Measurements from ENCODE around the gene AQP3.

Gene AQP3

DNA sequence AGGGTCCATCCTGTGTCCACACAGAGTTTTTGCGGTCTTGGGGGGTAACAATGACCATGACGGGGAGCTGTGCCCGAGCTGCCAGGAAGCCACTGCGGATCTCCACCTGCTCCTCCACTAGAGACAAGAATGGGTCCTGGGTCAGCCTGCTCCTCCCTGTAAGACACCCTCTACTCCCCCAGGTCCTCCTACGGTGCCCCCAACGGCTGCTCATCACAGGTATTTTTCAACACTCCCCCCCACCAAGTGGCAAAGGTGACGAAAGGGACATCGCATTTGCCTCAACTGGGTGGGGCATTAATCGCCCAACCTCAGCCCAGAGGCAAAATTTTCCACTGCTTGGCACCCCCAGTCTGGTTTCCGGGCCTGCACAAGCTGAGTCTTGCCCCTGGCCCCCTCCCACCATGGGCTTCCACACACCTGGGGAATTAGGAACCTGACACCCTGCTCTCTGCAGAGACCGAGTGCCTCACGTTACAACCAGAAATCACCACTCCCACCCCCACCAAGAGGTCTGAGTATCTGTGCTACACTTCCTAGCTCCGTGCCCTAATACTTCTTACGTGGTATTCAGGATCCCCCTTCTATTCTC lies 16.7 kb upstream of the AQP3 start:
- peaks cover 0 to 5% (median 2%) of the 10 kb centered on the region in 4 experiments for H3K4me1 ChIP-seq (ENCODE audit: control extremely low read depth in 1 of 4, control insufficient read depth in 4 of 4, insufficient read depth in 4 of 4, low read length in 3 of 4)
- CTCF ChIA-PET: interaction anchor here (1.0 to 14.1 kb wide), 11 partner anchors 10 to 181 kb away, joined by 3 to 172 read pairs (median 5); partner anchors contain the start of genes AQP3, AQP7 and NOL6
- H3K4me3 ChIP-seq (ENCODE audit: control insufficient read depth in 1 of 7, extremely low read depth in 1 of 7, insufficient read depth in 4 of 7, low read depth in 2 of 7, low read length in 6 of 7): no peak overlapping the region
- peaks cover 21 to 89% (median 77%) of the 10 kb centered on the region in 4 experiments for H3K36me3 ChIP-seq (ENCODE audit: control insufficient read depth in 4 of 4, insufficient read depth in 4 of 4, low read length in 3 of 4)
- DNase-seq: no peak
- H3K27ac ChIP-seq (ENCODE audit: insufficient read depth in 1 of 2, low read depth in 1 of 2, low read length in 2 of 2, poor library complexity in 1 of 2, severe bottlenecking in 2 of 2): no peak overlapping the region
- no peaks in the 10 kb centered on the region for H3K27me3 ChIP-seq (replicated peaks in 2 of 5; ENCODE audit: control insufficient read depth in 4 of 5, insufficient read depth in 5 of 5, low read length in 4 of 5)
- 94% methylated on average over 12 of the region's 14 CpGs for WGBS (ENCODE audit: insufficient coverage)
- no peaks in the 10 kb centered on the region for H3K9me3 ChIP-seq (ENCODE audit: control extremely low read depth in 1 of 5, control insufficient read depth in 4 of 5, insufficient read depth in 2 of 5, low read depth in 1 of 5, low read length in 4 of 5)
- POLR2A ChIA-PET: interaction anchor here (0.6 kb wide), 1 partner anchor 238 kb away, joined by 3 read pairs; no protein-coding TSS in a partner anchor

DNA sequence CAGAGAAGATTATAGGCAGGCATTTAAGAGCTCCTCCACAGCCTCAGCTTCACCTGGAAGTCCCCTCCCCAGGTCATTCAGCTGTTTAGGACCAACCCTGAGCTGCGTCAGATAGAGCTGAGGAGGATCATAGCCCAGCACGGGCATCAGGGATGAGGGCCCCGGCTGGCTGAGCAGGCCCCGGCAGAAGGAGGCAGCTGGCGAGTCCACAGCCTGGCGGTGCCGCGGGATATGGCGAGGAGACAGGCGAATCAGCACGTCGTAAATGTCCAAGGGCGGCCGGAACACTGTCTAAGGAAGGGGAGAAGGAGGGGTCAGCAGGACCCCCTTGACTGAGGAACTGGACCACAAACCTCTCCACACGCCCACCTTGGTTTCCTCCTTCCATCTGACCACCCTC lies 15.8 kb upstream of the AQP3 start:
- DNase-seq: no peak
- Histone ChIP-seq H3K36me3 (ENCODE audit: control insufficient read depth in 4 of 4, insufficient read depth in 4 of 4, low read length in 3 of 4) (peaks cover 21 to 79% (median 69%) of the 10 kb centered on the region in 4 experiments), H3K4me1 (ENCODE audit: control extremely low read depth in 1 of 4, control insufficient read depth in 4 of 4, insufficient read depth in 4 of 4, low read length in 3 of 4) (peaks cover 0 to 15% (median 2%) of the 10 kb centered on the region in 4 experiments), H3K27ac (ENCODE audit: insufficient read depth in 1 of 2, low read depth in 1 of 2, low read length in 2 of 2, poor library complexity in 1 of 2, severe bottlenecking in 2 of 2) (no peak overlapping the region), H3K9me3 (ENCODE audit: control extremely low read depth in 1 of 5, control insufficient read depth in 4 of 5, insufficient read depth in 2 of 5, low read depth in 1 of 5, low read length in 4 of 5) (no peaks in the 10 kb centered on the region), H3K4me3 (ENCODE audit: control insufficient read depth in 1 of 7, extremely low read depth in 1 of 7, insufficient read depth in 4 of 7, low read depth in 2 of 7, low read length in 6 of 7) (no peak overlapping the region), H3K27me3 (replicated peaks in 2 of 5; ENCODE audit: control insufficient read depth in 4 of 5, insufficient read depth in 5 of 5, low read length in 4 of 5) (no peaks in the 10 kb centered on the region)
- 95% methylated on average over 14 of the region's 15 CpGs for WGBS (ENCODE audit: insufficient coverage)
- ChIA-PET CTCF (interaction anchor here (1.0 to 14.1 kb wide), 8 partner anchors 9 to 89 kb away, joined by 3 to 172 read pairs (median 5); partner anchors contain the start of genes AQP3 and NOL6), POLR2A (interaction anchor here (0.6 kb wide), 1 partner anchor 237 kb away, joined by 3 read pairs; no protein-coding TSS in a partner anchor)

DNA sequence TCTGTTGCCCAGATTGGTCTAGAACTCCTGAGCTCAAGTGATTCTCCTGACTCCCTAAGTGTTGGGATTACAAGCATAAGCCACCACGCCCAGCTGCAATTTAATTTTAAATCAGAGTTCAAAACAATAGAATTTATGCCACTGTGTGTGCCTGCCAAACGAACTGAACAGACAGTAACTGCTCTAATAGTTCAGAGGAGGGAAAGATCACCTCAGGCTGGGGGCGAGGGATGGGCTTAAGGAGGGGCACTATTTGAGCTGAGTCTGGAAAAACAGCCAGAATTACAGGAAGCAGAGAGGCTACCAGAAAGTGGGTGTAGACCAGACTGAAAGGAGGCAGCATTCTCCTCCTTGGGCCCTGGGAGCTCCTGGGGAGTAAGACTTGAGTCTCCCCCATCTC lies 14.1 kb upstream of the AQP3 start:
- Histone ChIP-seq H3K27me3 (replicated peaks in 2 of 5; ENCODE audit: control insufficient read depth in 4 of 5, insufficient read depth in 5 of 5, low read length in 4 of 5) (no peaks in the 10 kb centered on the region), H3K36me3 (ENCODE audit: control insufficient read depth in 4 of 4, insufficient read depth in 4 of 4, low read length in 3 of 4) (peaks cover 18 to 63% (median 54%) of the 10 kb centered on the region in 4 experiments), H3K4me1 (ENCODE audit: control extremely low read depth in 1 of 4, control insufficient read depth in 4 of 4, insufficient read depth in 4 of 4, low read length in 3 of 4) (peaks cover 0 to 16% (median 2%) of the 10 kb centered on the region in 4 experiments), H3K4me3 (ENCODE audit: control insufficient read depth in 1 of 7, extremely low read depth in 1 of 7, insufficient read depth in 4 of 7, low read depth in 2 of 7, low read length in 6 of 7) (no peak overlapping the region), H3K27ac (ENCODE audit: insufficient read depth in 1 of 2, low read depth in 1 of 2, low read length in 2 of 2, poor library complexity in 1 of 2, severe bottlenecking in 2 of 2) (no peak overlapping the region), H3K9me3 (ENCODE audit: control extremely low read depth in 1 of 5, control insufficient read depth in 4 of 5, insufficient read depth in 2 of 5, low read depth in 1 of 5, low read length in 4 of 5) (no peaks in the 10 kb centered on the region)
- CTCF ChIA-PET: interaction anchor here (1.2 to 14.1 kb wide), 5 partner anchors 9 to 87 kb away, joined by 3 to 172 read pairs (median 7); partner anchors contain the start of gene AQP3
- DNase-seq: no peak
- 97% methylated on average over 3 of the region's 3 CpGs for WGBS (ENCODE audit: insufficient coverage)
- POLR2A ChIA-PET: interaction anchor here (0.6 kb wide), 1 partner anchor 24 kb away, joined by 4 read pairs; no protein-coding TSS in a partner anchor

- DNase-seq: no peak
- H3K4me3 ChIP-seq (ENCODE audit: control insufficient read depth in 1 of 7, extremely low read depth in 1 of 7, insufficient read depth in 4 of 7, low read depth in 2 of 7, low read length in 6 of 7): no peak overlapping the region
Observed at GRCh38 chr9:33460854-33461253, 13.5 kb upstream of the AQP3 start.

DNA sequence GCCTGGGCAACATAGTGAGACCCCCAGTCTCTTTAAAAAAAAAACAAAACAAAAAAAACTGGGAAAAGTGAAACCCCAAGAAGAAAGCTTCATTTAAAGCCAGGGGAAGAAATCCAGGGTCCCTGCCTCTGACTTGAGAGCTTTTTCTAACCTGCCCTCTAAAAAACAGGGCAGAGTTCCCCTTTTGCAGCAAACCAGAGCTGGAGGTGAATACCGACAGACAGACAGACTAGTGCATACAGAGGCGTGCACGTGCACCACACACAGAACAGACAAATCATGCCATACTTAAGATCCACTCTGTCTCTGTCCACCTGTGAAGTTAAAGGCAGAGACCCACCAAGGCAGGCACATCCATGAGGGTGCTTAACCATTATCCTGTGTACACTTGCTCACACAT lies 11.7 kb upstream of the AQP3 start:
- Histone ChIP-seq H3K27me3 (replicated peaks in 2 of 5; ENCODE audit: control insufficient read depth in 4 of 5, insufficient read depth in 5 of 5, low read length in 4 of 5) (no peaks in the 10 kb centered on the region), H3K4me3 (ENCODE audit: control insufficient read depth in 1 of 7, extremely low read depth in 1 of 7, insufficient read depth in 4 of 7, low read depth in 2 of 7, low read length in 6 of 7) (no peak overlapping the region), H3K27ac (ENCODE audit: insufficient read depth in 1 of 2, low read depth in 1 of 2, low read length in 2 of 2, poor library complexity in 1 of 2, severe bottlenecking in 2 of 2) (no peak overlapping the region), H3K36me3 (ENCODE audit: control insufficient read depth in 4 of 4, insufficient read depth in 4 of 4, low read length in 3 of 4) (peaks cover 18 to 39% (median 31%) of the 10 kb centered on the region in 4 experiments), H3K9me3 (ENCODE audit: control extremely low read depth in 1 of 5, control insufficient read depth in 4 of 5, insufficient read depth in 2 of 5, low read depth in 1 of 5, low read length in 4 of 5) (no peaks in the 10 kb centered on the region), H3K4me1 (ENCODE audit: control extremely low read depth in 1 of 4, control insufficient read depth in 4 of 4, insufficient read depth in 4 of 4, low read length in 3 of 4) (peaks cover 0 to 16% (median 4%) of the 10 kb centered on the region in 4 experiments)
- DNase-seq: peak in 2 of 3 donors; percentile 28 to 36
- ChIA-PET POLR2A (interaction anchor here (0.6 to 0.7 kb wide), 2 partner anchors 11 to 437 kb away, joined by 3 to 4 read pairs; no protein-coding TSS in a partner anchor), CTCF (interaction anchor here (0.7 to 14.1 kb wide), 4 partner anchors 9 to 176 kb away, joined by 3 to 172 read pairs (median 4); partner anchors contain the start of gene AQP3)
- WGBS (ENCODE audit: insufficient coverage): 51% methylated on average over 3 of the region's 3 CpGs

More at GRCh38 chr9:33460854-33461253, 13.5 kb upstream of the AQP3 start:
- Histone ChIP-seq H3K4me1 (ENCODE audit: control extremely low read depth in 1 of 4, control insufficient read depth in 4 of 4, insufficient read depth in 4 of 4, low read length in 3 of 4) (peaks cover 0 to 16% (median 3%) of the 10 kb centered on the region in 4 experiments), H3K27ac (ENCODE audit: insufficient read depth in 1 of 2, low read depth in 1 of 2, low read length in 2 of 2, poor library complexity in 1 of 2, severe bottlenecking in 2 of 2) (no peak overlapping the region), H3K9me3 (ENCODE audit: control extremely low read depth in 1 of 5, control insufficient read depth in 4 of 5, insufficient read depth in 2 of 5, low read depth in 1 of 5, low read length in 4 of 5) (no peaks in the 10 kb centered on the region), H3K36me3 (ENCODE audit: control insufficient read depth in 4 of 4, insufficient read depth in 4 of 4, low read length in 3 of 4) (peaks cover 18 to 56% (median 48%) of the 10 kb centered on the region in 4 experiments), H3K27me3 (replicated peaks in 2 of 5; ENCODE audit: control insufficient read depth in 4 of 5, insufficient read depth in 5 of 5, low read length in 4 of 5) (no peaks in the 10 kb centered on the region)
- CTCF ChIA-PET: interaction anchor here (0.6 to 14.1 kb wide), 7 partner anchors 9 to 263 kb away, joined by 3 to 172 read pairs (median 6); partner anchors contain the start of gene AQP3
- POLR2A ChIA-PET: interaction anchor here (1.0 kb wide), 1 partner anchor 11 kb away, joined by 8 read pairs; no protein-coding TSS in a partner anchor
- 99% methylated on average over 9 of the region's 10 CpGs for WGBS (ENCODE audit: insufficient coverage)

DNA sequence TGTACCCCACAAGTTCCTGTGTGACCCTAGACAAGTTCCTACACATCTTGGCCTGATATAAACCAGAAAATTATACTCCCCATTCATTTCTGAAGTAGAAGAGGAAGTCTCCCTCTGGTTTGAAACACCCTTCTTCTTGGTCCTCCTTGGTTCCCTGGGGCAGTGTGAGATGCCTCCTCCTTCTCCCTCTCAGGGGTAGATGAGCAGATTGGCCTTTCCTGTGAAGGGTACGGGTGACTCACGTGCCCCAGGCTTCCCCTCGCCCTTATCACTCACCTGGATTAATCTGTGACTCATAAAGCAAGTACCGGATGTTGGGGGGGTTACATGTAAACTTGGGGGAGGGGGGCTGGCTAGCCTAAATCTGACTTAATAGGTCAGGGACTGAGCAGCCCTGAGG lies 11.1 kb upstream of the AQP3 start:
- Histone ChIP-seq H3K27ac (ENCODE audit: insufficient read depth in 1 of 2, low read depth in 1 of 2, low read length in 2 of 2, poor library complexity in 1 of 2, severe bottlenecking in 2 of 2) (no peak overlapping the region), H3K27me3 (replicated peaks in 2 of 5; ENCODE audit: control insufficient read depth in 4 of 5, insufficient read depth in 5 of 5, low read length in 4 of 5) (no peaks in the 10 kb centered on the region), H3K9me3 (ENCODE audit: control extremely low read depth in 1 of 5, control insufficient read depth in 4 of 5, insufficient read depth in 2 of 5, low read depth in 1 of 5, low read length in 4 of 5) (no peaks in the 10 kb centered on the region), H3K4me1 (ENCODE audit: control extremely low read depth in 1 of 4, control insufficient read depth in 4 of 4, insufficient read depth in 4 of 4, low read length in 3 of 4) (peaks cover 0 to 16% (median 4%) of the 10 kb centered on the region in 4 experiments), H3K4me3 (ENCODE audit: control insufficient read depth in 1 of 7, extremely low read depth in 1 of 7, insufficient read depth in 4 of 7, low read depth in 2 of 7, low read length in 6 of 7) (no peak overlapping the region), H3K36me3 (ENCODE audit: control insufficient read depth in 4 of 4, insufficient read depth in 4 of 4, low read length in 3 of 4) (peaks cover 14 to 32% (median 27%) of the 10 kb centered on the region in 4 experiments)
- ChIA-PET CTCF (interaction anchor here (0.7 to 14.1 kb wide), 5 partner anchors 8 to 175 kb away, joined by 3 to 172 read pairs (median 4); partner anchors contain the start of gene AQP3), POLR2A (no interaction called here)
- peak in 2 of 3 donors; percentile 21 to 24 for DNase-seq
- WGBS (ENCODE audit: insufficient coverage): no CpG with 5 or more reads among the region's 4 CpGs
